Cardiac muscle cell (in vitro differentiated cells and primary cell): ENCODE data around the gene HDDC2. TPM values are rescaled to one million over a fixed set of nuclear protein-coding genes. Genes with fewer than 3 reads are reported as not detected.

ENCODE experiments used
- DNase-seq, 2 donors: peaks; one replicate each; pipeline versions ENCODE4 v3.0.0 to v3.0.0-alpha.2; 2010 to 2017; ENCODE audit warnings: low read depth in 1 of 2, low spot score in 1 of 2
- H3K27ac ChIP-seq: fragments of 200-600 bp; sonication (generic); 2 replicates; pipeline ENCODE4 v1.5.1; 2016
- H3K27me3 ChIP-seq: fragments of 200-600 bp; sonication (generic); 2 replicates; pipeline ENCODE4 v1.6.0; 2016; ENCODE audit warnings: control low read depth
- H3K36me3 ChIP-seq: fragments of 200-600 bp; sonication (generic); 2 replicates; pipeline ENCODE4 v1.5.1; 2016; ENCODE audit warnings: control low read depth
- H3K4me1 ChIP-seq: fragments of 200-600 bp; sonication (generic); 2 replicates; pipeline ENCODE4 v1.8.1; 2017; ENCODE audit warnings: low read depth, mild to moderate bottlenecking, mixed run types
- H3K4me3 ChIP-seq: fragments of 200-600 bp; sonication (generic); 2 replicates; pipeline ENCODE4 v1.5.1; 2016; ENCODE audit warnings: mild to moderate bottlenecking
- H3K9me3 ChIP-seq: fragments of 200-600 bp; sonication (generic); 2 replicates; pipeline ENCODE4 v1.5.1; 2017; ENCODE audit warnings: low read depth, mild to moderate bottlenecking, control low read depth
- polyA plus RNA-seq: library from polyadenylated mRNA; unstranded; fragments of >200 nt; fragmentation: Nextera tagmentation; extraction: Ambion mirVana; gene quantifications from 2 replicates; pipeline ENCODE4 v1.2.1, GENCODE V29; 2016
- total RNA-seq: library from RNA; depleted of rRNA; stranded (reverse); fragments of >200 nt; gene quantifications from 2 replicates; pipeline ENCODE4 v1.2.3, GENCODE V29; 2016
- TF ChIP-seq, protein P1 (sequence below): IDR thresholded peaks from 2 replicates; pipeline ENCODE4 v1.5.1; 2012; ENCODE audit warnings: low read depth, mild to moderate bottlenecking, low read length

The HDDC2 gene
- total and polyA plus RNA-seq, 2 experiments from 2014 or later = 107 to 169 TPM

DNA sequence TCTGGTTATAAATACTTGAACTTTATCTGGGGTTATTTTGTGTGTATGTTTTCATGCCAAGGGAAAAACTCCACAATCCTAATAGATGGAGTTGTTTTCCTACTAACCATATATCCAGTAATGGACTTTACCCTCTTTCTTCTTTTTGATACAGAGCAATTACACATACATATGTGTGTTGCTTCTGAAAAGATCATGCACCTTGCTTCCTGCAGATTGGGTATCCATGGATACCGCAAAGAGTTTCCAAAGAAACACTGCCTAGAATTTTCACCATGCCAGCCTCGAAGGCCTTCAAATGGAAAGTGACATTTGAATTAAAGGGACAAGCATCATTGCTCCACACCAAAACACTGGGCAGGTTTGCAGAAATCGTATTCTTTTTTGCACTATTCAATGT lies 26.8 kb downstream of the HDDC2 start:
- TF ChIP-seq, protein P1, sequence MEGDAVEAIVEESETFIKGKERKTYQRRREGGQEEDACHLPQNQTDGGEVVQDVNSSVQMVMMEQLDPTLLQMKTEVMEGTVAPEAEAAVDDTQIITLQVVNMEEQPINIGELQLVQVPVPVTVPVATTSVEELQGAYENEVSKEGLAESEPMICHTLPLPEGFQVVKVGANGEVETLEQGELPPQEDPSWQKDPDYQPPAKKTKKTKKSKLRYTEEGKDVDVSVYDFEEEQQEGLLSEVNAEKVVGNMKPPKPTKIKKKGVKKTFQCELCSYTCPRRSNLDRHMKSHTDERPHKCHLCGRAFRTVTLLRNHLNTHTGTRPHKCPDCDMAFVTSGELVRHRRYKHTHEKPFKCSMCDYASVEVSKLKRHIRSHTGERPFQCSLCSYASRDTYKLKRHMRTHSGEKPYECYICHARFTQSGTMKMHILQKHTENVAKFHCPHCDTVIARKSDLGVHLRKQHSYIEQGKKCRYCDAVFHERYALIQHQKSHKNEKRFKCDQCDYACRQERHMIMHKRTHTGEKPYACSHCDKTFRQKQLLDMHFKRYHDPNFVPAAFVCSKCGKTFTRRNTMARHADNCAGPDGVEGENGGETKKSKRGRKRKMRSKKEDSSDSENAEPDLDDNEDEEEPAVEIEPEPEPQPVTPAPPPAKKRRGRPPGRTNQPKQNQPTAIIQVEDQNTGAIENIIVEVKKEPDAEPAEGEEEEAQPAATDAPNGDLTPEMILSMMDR = no peak
- H3K27me3 ChIP-seq = no peaks in the 10 kb centered on the region
- no peaks in the 10 kb centered on the region for H3K4me1 ChIP-seq
- no peak overlapping the region for H3K27ac ChIP-seq
- no peaks in the 10 kb centered on the region for H3K9me3 ChIP-seq
- no peak overlapping the region for H3K4me3 ChIP-seq
- H3K36me3 ChIP-seq = peaks cover 18% of the 10 kb centered on the region
- DNase-seq = no peak

DNA sequence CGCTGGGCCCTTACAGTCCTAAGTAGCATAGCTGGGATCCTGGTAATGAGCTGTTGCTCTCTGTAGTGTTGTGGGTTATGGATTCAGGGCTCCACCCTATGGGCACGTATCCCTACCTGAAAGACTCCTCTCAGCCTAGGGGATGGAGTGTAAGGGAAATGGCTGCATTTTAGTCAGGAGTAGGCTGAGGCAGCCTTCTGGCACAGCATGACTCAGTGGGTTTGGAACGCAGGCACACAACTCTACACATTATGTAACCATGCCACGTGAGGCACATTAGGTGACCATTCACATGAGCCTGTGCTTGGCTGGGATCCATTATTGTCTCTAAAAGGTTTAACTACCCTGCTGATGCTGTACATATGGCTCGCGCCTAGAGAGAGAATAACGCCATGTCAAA lies 27.8 kb downstream of the HDDC2 start:
- DNase-seq = peak in 1 of 2 donors; percentile 53
- Histone ChIP-seq H3K27ac (no peak overlapping the region), H3K4me1 (no peaks in the 10 kb centered on the region), H3K36me3 (peaks cover 18% of the 10 kb centered on the region), H3K27me3 (no peaks in the 10 kb centered on the region), H3K9me3 (no peaks in the 10 kb centered on the region), H3K4me3 (no peak overlapping the region)
- TF ChIP-seq, protein P1 = no peak

DNA sequence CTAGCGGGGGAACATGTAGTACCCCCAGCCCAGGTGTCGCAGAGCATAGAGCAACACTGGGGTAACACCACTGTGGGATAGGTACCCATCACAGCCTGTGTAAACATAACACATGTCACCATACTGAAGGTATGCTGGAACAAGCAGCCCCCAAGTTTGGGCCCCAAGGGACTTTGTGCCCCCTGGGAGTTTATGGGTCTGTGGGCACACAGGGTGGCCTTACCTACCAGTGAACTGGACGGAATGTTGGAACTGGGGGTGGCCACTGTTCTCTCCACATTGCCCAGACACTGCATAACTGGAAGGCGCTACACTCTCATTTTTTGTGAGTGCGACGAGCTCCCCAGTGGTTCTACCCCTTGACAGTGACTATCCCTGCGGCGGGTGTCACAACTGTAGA lies 28.5 kb downstream of the HDDC2 start:
- DNase-seq = no peak

DNA sequence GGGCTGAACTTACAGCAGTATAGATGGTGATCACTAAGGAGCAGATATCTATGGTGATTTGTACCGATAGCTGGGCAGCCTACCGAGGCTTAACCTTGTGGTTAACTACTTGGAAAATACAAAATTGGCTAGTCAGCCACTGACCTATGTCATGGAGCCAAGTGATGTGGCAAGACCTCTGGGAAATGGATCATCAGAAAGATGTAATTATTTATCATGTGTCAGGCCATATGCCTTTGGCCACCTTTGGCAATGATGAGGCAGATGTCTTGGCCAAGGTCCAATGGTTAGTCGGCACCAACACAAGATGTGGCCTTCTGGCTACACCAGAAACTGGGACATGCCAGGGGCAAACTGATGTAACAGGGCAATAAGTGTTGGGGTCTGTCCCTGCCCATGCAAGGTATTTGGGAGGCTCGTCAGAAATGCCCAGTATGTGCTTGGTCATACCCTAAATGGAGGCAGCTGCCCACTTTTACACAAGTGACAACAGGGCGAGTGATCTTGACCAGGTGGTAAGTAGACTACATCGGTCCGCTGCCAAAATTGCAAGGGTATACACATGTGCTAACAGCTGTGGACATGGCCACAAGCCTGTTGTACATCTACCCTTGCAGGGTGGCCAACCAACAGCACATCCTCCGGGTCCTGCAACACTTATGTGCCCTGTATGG lies 30.1 kb downstream of the HDDC2 start:
- Histone ChIP-seq H3K27me3 (no peaks in the 10 kb centered on the region), H3K36me3 (peaks cover 15% of the 10 kb centered on the region), H3K4me1 (no peaks in the 10 kb centered on the region), H3K27ac (no peak overlapping the region), H3K4me3 (no peak overlapping the region), H3K9me3 (no peaks in the 10 kb centered on the region)
- DNase-seq = no peak
- TF ChIP-seq, protein P1 = no peak

More for the DNA sequence above, 28.5 kb downstream of the HDDC2 start:
- Histone ChIP-seq H3K4me1 (no peaks in the 10 kb centered on the region), H3K36me3 (peaks cover 18% of the 10 kb centered on the region), H3K27me3 (no peaks in the 10 kb centered on the region), H3K4me3 (no peak overlapping the region), H3K27ac (no peak overlapping the region), H3K9me3 (no peaks in the 10 kb centered on the region)
- TF ChIP-seq, protein P1 = no peak

- DNase-seq = no peak
- H3K4me1 ChIP-seq = no peaks in the 10 kb centered on the region
- H3K4me3 ChIP-seq = no peak overlapping the region
- no peak overlapping the region for H3K27ac ChIP-seq
- no peaks in the 10 kb centered on the region for H3K9me3 ChIP-seq
- TF ChIP-seq, protein P1 = no peak
- H3K27me3 ChIP-seq = no peaks in the 10 kb centered on the region
- peaks cover 8% of the 10 kb centered on the region for H3K36me3 ChIP-seq
Observed at GRCh38 chr6:125270380-125270779, 31.4 kb downstream of the HDDC2 start.
